ENCODE measurements around the gene TSHZ2. TPM values are rescaled to one million over a fixed set of nuclear protein-coding genes. Genes with fewer than 3 reads are reported as not detected.

The TSHZ2 gene
- total RNA-seq, 5 donors from 2014 or later (not counting 1 experiment from before 2014, with no cell fraction given), result 20.2 to 42.9 (median 25.8) TPM

GRCh38 chr20:53252002-53252401, 279.8 kb downstream of the TSHZ2 start:
- ATAC-seq (replicated peaks in 1 of 4), result no peak
- 67% methylated on average over 1 of the region's 5 CpGs for WGBS (ENCODE audit: insufficient coverage)

GRCh38 chr20:53253668-53254067, 281.5 kb downstream of the TSHZ2 start:
- peaks cover 0 to 4% of the 10 kb centered on the region in 2 donors for H3K27me3 Mint-ChIP-seq
- H3K9me3 ChIP-seq, result no peaks in the 10 kb centered on the region
- H3K9me3 Mint-ChIP-seq, result peaks cover 0 to 3% (median 0%) of the 10 kb centered on the region in 3 donors
- no peak overlapping the region for H3K4me3 ChIP-seq (ENCODE audit: control insufficient read depth in 1 of 2, extremely low read depth in 1 of 2, low read length in 1 of 2)
- H3K27me3 ChIP-seq (replicated peaks in 1 of 2; ENCODE audit: control insufficient read depth in 2 of 2, extremely low read depth in 1 of 2, insufficient read depth in 2 of 2, low read length in 1 of 2), result peaks cover 0 to 11% of the 10 kb centered on the region in 2 experiments
- no peaks in the 10 kb centered on the region for H3K36me3 ChIP-seq (ENCODE audit: control insufficient read depth in 2 of 2, extremely low read depth in 1 of 2, insufficient read depth in 1 of 2, low read length in 1 of 2)
- H3K27ac Mint-ChIP-seq, result no peak overlapping the region
- CTCF ChIA-PET, result no interaction called here
- POLR2A ChIA-PET, result interaction anchor here in 1 of 2 donors (0.8 kb wide), 1 partner anchor 34 kb away, joined by 3 read pairs; no protein-coding TSS in a partner anchor
- H3K4me3 Mint-ChIP-seq, result no peak overlapping the region
- no peaks in the 10 kb centered on the region for H3K4me1 Mint-ChIP-seq
- WGBS (ENCODE audit: insufficient coverage), result 91% methylated on average over 18 of the region's 18 CpGs
- peaks cover 35% of the 10 kb centered on the region for H3K36me3 Mint-ChIP-seq
- ATAC-seq (replicated peaks in 1 of 4) (no peak), DNase-seq (no peak)
- H3K4me1 ChIP-seq (ENCODE audit: control insufficient read depth in 1 of 2, extremely low read depth in 1 of 2, insufficient read depth in 2 of 2, low read length in 2 of 2), result no peaks in the 10 kb centered on the region
- no peak overlapping the region for H3K27ac ChIP-seq (ENCODE audit: low read length)

More at GRCh38 chr20:53252002-53252401, 279.8 kb downstream of the TSHZ2 start:
- Histone ChIP-seq H3K27ac (ENCODE audit: low read length) (no peak overlapping the region), H3K27me3 (replicated peaks in 1 of 2; ENCODE audit: control insufficient read depth in 2 of 2, extremely low read depth in 1 of 2, insufficient read depth in 2 of 2, low read length in 1 of 2) (peaks cover 0 to 11% of the 10 kb centered on the region in 2 experiments), H3K36me3 (ENCODE audit: control insufficient read depth in 2 of 2, extremely low read depth in 1 of 2, insufficient read depth in 1 of 2, low read length in 1 of 2) (no peaks in the 10 kb centered on the region), H3K4me1 (ENCODE audit: control insufficient read depth in 1 of 2, extremely low read depth in 1 of 2, insufficient read depth in 2 of 2, low read length in 2 of 2) (no peaks in the 10 kb centered on the region), H3K4me3 (ENCODE audit: control insufficient read depth in 1 of 2, extremely low read depth in 1 of 2, low read length in 1 of 2) (no peak overlapping the region), H3K9me3 (no peaks in the 10 kb centered on the region)
- ChIA-PET POLR2A (no interaction called here), CTCF (interaction anchor here in 1 of 2 donors (0.6 kb wide), 1 partner anchor 24 kb away, joined by 4 read pairs; no protein-coding TSS in a partner anchor)
- peaks cover 1 to 4% of the 10 kb centered on the region in 2 donors for H3K27me3 Mint-ChIP-seq
- H3K9me3 Mint-ChIP-seq, result peaks cover 0 to 3% (median 0%) of the 10 kb centered on the region in 3 donors
- peaks cover 0 to 3% (median 0%) of the 10 kb centered on the region in 3 donors for H3K4me1 Mint-ChIP-seq
- H3K36me3 Mint-ChIP-seq, result peaks cover 32% of the 10 kb centered on the region
- H3K27ac Mint-ChIP-seq, result no peak overlapping the region
- no peak for DNase-seq
- H3K4me3 Mint-ChIP-seq, result no peak overlapping the region

GRCh38 chr20:53255102-53255710, 283.0 kb downstream of the TSHZ2 start:
- no peaks in the 10 kb centered on the region for H3K36me3 ChIP-seq (ENCODE audit: control insufficient read depth in 2 of 2, extremely low read depth in 1 of 2, insufficient read depth in 1 of 2, low read length in 1 of 2)
- H3K27ac ChIP-seq (ENCODE audit: low read length), result no peak overlapping the region
- Mint-ChIP-seq H3K9me3 (peaks cover 0 to 3% (median 0%) of the 10 kb centered on the region in 3 donors), H3K4me1 (no peaks in the 10 kb centered on the region), H3K27me3 (no peaks in the 10 kb centered on the region), H3K36me3 (peaks cover 35% of the 10 kb centered on the region), H3K27ac (no peak overlapping the region), H3K4me3 (no peak overlapping the region)
- ChIA-PET CTCF (no interaction called here), POLR2A (no interaction called here)
- H3K4me3 ChIP-seq (ENCODE audit: control insufficient read depth in 1 of 2, extremely low read depth in 1 of 2, low read length in 1 of 2), result no peak overlapping the region
- 84% methylated on average over 11 of the region's 18 CpGs for WGBS (ENCODE audit: insufficient coverage)
- DNase-seq (no peak), ATAC-seq (replicated peaks in 1 of 4) (no peak)
- peaks cover 0 to 11% of the 10 kb centered on the region in 2 experiments for H3K27me3 ChIP-seq (replicated peaks in 1 of 2; ENCODE audit: control insufficient read depth in 2 of 2, extremely low read depth in 1 of 2, insufficient read depth in 2 of 2, low read length in 1 of 2)
- no peaks in the 10 kb centered on the region for H3K4me1 ChIP-seq (ENCODE audit: control insufficient read depth in 1 of 2, extremely low read depth in 1 of 2, insufficient read depth in 2 of 2, low read length in 2 of 2)
- H3K9me3 ChIP-seq, result no peaks in the 10 kb centered on the region

GRCh38 chr20:53258741-53259140, 286.6 kb downstream of the TSHZ2 start:
- ATAC-seq (replicated peaks in 1 of 4) (no peak), DNase-seq (no peak)
- no peaks in the 10 kb centered on the region for H3K4me1 Mint-ChIP-seq
- H3K27ac ChIP-seq (ENCODE audit: low read length), result no peak overlapping the region
- H3K9me3 Mint-ChIP-seq, result no peaks in the 10 kb centered on the region
- no CpG with 5 or more reads among the region's 6 CpGs for WGBS (ENCODE audit: insufficient coverage)
- ChIA-PET CTCF (no interaction called here), POLR2A (interaction anchor here in 1 of 2 donors (0.6 kb wide), 1 partner anchor 50 kb away, joined by 9 read pairs; no protein-coding TSS in a partner anchor)
- H3K4me3 ChIP-seq (ENCODE audit: control insufficient read depth in 1 of 2, extremely low read depth in 1 of 2, low read length in 1 of 2), result no peak overlapping the region
- peaks cover 0 to 13% of the 10 kb centered on the region in 2 experiments for H3K27me3 ChIP-seq (replicated peaks in 1 of 2; ENCODE audit: control insufficient read depth in 2 of 2, extremely low read depth in 1 of 2, insufficient read depth in 2 of 2, low read length in 1 of 2)
- no peak overlapping the region for H3K27ac Mint-ChIP-seq
- no peak overlapping the region for H3K4me3 Mint-ChIP-seq
- no peaks in the 10 kb centered on the region for H3K36me3 ChIP-seq (ENCODE audit: control insufficient read depth in 2 of 2, extremely low read depth in 1 of 2, insufficient read depth in 1 of 2, low read length in 1 of 2)
- H3K4me1 ChIP-seq (ENCODE audit: control insufficient read depth in 1 of 2, extremely low read depth in 1 of 2, insufficient read depth in 2 of 2, low read length in 2 of 2), result no peaks in the 10 kb centered on the region
- H3K27me3 Mint-ChIP-seq, result no peaks in the 10 kb centered on the region
- no peaks in the 10 kb centered on the region for H3K9me3 ChIP-seq
- peaks cover 31% of the 10 kb centered on the region for H3K36me3 Mint-ChIP-seq

- no peak overlapping the region for H3K4me3 ChIP-seq (ENCODE audit: control insufficient read depth in 1 of 2, extremely low read depth in 1 of 2, low read length in 1 of 2)
- no peak for ATAC-seq (replicated peaks in 1 of 4)
- no peak overlapping the region for H3K4me3 Mint-ChIP-seq
- H3K27ac Mint-ChIP-seq, result no peak overlapping the region
- ChIA-PET CTCF (no interaction called here), POLR2A (no interaction called here)
- H3K36me3 ChIP-seq (ENCODE audit: control insufficient read depth in 2 of 2, extremely low read depth in 1 of 2, insufficient read depth in 1 of 2, low read length in 1 of 2), result no peaks in the 10 kb centered on the region
- no peak for DNase-seq
- no peaks in the 10 kb centered on the region for H3K9me3 ChIP-seq
- no peaks in the 10 kb centered on the region for H3K9me3 Mint-ChIP-seq
- peaks cover 19% of the 10 kb centered on the region for H3K36me3 Mint-ChIP-seq
- H3K4me1 ChIP-seq (ENCODE audit: control insufficient read depth in 1 of 2, extremely low read depth in 1 of 2, insufficient read depth in 2 of 2, low read length in 2 of 2), result no peaks in the 10 kb centered on the region
- no peaks in the 10 kb centered on the region for H3K4me1 Mint-ChIP-seq
- no peak overlapping the region for H3K27ac ChIP-seq (ENCODE audit: low read length)
- peaks cover 0 to 12% of the 10 kb centered on the region in 2 experiments for H3K27me3 ChIP-seq (replicated peaks in 1 of 2; ENCODE audit: control insufficient read depth in 2 of 2, extremely low read depth in 1 of 2, insufficient read depth in 2 of 2, low read length in 1 of 2)
- no peaks in the 10 kb centered on the region for H3K27me3 Mint-ChIP-seq
- WGBS (ENCODE audit: insufficient coverage), result no CpG with 5 or more reads among the region's 3 CpGs
Measured at GRCh38 chr20:53260168-53260567, 288.0 kb downstream of the TSHZ2 start.

GRCh38 chr20:53260591-53260990, 288.4 kb downstream of the TSHZ2 start:
- no CpG with 5 or more reads among the region's 2 CpGs for WGBS (ENCODE audit: insufficient coverage)
- ChIA-PET POLR2A (no interaction called here), CTCF (no interaction called here)
- Histone ChIP-seq H3K4me3 (ENCODE audit: control insufficient read depth in 1 of 2, extremely low read depth in 1 of 2, low read length in 1 of 2) (no peak overlapping the region), H3K27me3 (replicated peaks in 1 of 2; ENCODE audit: control insufficient read depth in 2 of 2, extremely low read depth in 1 of 2, insufficient read depth in 2 of 2, low read length in 1 of 2) (peaks cover 0 to 13% of the 10 kb centered on the region in 2 experiments), H3K4me1 (ENCODE audit: control insufficient read depth in 1 of 2, extremely low read depth in 1 of 2, insufficient read depth in 2 of 2, low read length in 2 of 2) (no peaks in the 10 kb centered on the region), H3K27ac (ENCODE audit: low read length) (no peak overlapping the region), H3K9me3 (no peaks in the 10 kb centered on the region), H3K36me3 (ENCODE audit: control insufficient read depth in 2 of 2, extremely low read depth in 1 of 2, insufficient read depth in 1 of 2, low read length in 1 of 2) (no peaks in the 10 kb centered on the region)
- H3K4me1 Mint-ChIP-seq, result no peaks in the 10 kb centered on the region
- H3K27ac Mint-ChIP-seq, result no peak overlapping the region
- ATAC-seq (replicated peaks in 1 of 4) (no peak), DNase-seq (no peak)
- H3K9me3 Mint-ChIP-seq, result no peaks in the 10 kb centered on the region
- peaks cover 15% of the 10 kb centered on the region for H3K36me3 Mint-ChIP-seq
- H3K27me3 Mint-ChIP-seq, result no peaks in the 10 kb centered on the region
- H3K4me3 Mint-ChIP-seq, result no peak overlapping the region

Data from T-cell (primary cell).